Epithelial cell of esophagus (primary cell): ENCODE data around the gene CD3D.

Experiments used
- DNase-seq: peaks from one replicate; pipeline ENCODE4 v3.0.0; 2010; ENCODE audit warnings: low read depth
- H3K4me3 ChIP-seq: 2 replicates; pipeline ENCODE4 v1.5.1; 2011; ENCODE audit warnings: mild to moderate bottlenecking, low read length, control low read depth
- CTCF ChIP-seq: IDR thresholded peaks from 2 replicates; pipeline ENCODE4 v1.5.1; 2011; ENCODE audit warnings: low read depth, mild to moderate bottlenecking, low read length, control low read depth, inconsistent platforms; ENCODE audit not compliant: insufficient read depth; ENCODE audit errors: missing control alignments

Gene CD3D

GRCh38 chr11:118304568-118305248 is 37.8 kb downstream of the CD3D start, which contains the start of gene CD3E:
CD3E (plus strand) TSS chr11:118304730; CDS start chr11:118304953, 223 bp downstream.
- no peak within 1 kb of the TSS for H3K4me3 ChIP-seq

GRCh38 chr11:118304227-118304567 is 38.3 kb downstream of the CD3D start:
- H3K4me3 ChIP-seq = no peak overlapping the region
- TF ChIP-seq CTCF = no peak
- DNase-seq = no peak

More at GRCh38 chr11:118304568-118305248, 37.8 kb downstream of the CD3D start, which contains the start of gene CD3E:
- TF ChIP-seq CTCF = no peak
- DNase-seq = no peak

GRCh38 chr11:118301600-118302195 is 40.8 kb downstream of the CD3D start:
- TF ChIP-seq CTCF = no peak
- H3K4me3 ChIP-seq = no peak overlapping the region
- no peak for DNase-seq

GRCh38 chr11:118295815-118296454 is 46.6 kb downstream of the CD3D start:
- DNase-seq = peak; percentile 92
- peak; percentile 80 for TF ChIP-seq CTCF
- no peak overlapping the region for H3K4me3 ChIP-seq

GRCh38 chr11:118295199-118295598 is 47.3 kb downstream of the CD3D start:
- no peak for DNase-seq
- no peak for TF ChIP-seq CTCF

GRCh38 chr11:118294053-118294452 is 48.5 kb downstream of the CD3D start:
- no peak overlapping the region for H3K4me3 ChIP-seq
- no peak for DNase-seq
- TF ChIP-seq CTCF = no peak

More at GRCh38 chr11:118295199-118295598, 47.3 kb downstream of the CD3D start:
- no peak overlapping the region for H3K4me3 ChIP-seq
